HG02870 (cell line): ENCODE data around the gene TRIM66.
"Not testable (repeated sequence)": the region's sequence is repeated elsewhere in the genome, so short reads cannot be mapped to it uniquely, and the experiment has no call there.

Experiments used
- ATAC-seq: cut with Tn5 transposase; IDR thresholded peaks from one replicate; pipeline ENCODE4 v1.9.1; 2021; ENCODE audit warnings: mild to moderate bottlenecking, moderate library complexity; ENCODE audit not compliant: unreplicated experiment

Gene TRIM66

GRCh38 chr11:8692417-8692816 is 10.0 kb upstream of the TRIM66 start:
- ATAC-seq: no peak

GRCh38 chr11:8691601-8692000 is 9.1 kb upstream of the TRIM66 start:
- no peak for ATAC-seq

- ATAC-seq: no peak
These were observed 8.2 kb upstream of the TRIM66 start for GRCh38 chr11:8690374-8691342.

GRCh38 chr11:8689726-8690255 is 7.3 kb upstream of the TRIM66 start:
- no peak for ATAC-seq

- ATAC-seq: peak; percentile 94
These were observed 6.2 kb upstream of the TRIM66 start for GRCh38 chr11:8688414-8689362.

- ATAC-seq: no peak
These were observed 3.9 kb upstream of the TRIM66 start for GRCh38 chr11:8686325-8686724.

GRCh38 chr11:8685820-8686219 is 3.4 kb upstream of the TRIM66 start:
- no peak for ATAC-seq

GRCh38 chr11:8685306-8685705 is 2.8 kb upstream of the TRIM66 start:
- no peak for ATAC-seq

- ATAC-seq: no peak
These were observed 2.3 kb upstream of the TRIM66 start for GRCh38 chr11:8684600-8685290.

- ATAC-seq: no peak
These were observed 796 bp upstream of the TRIM66 start for GRCh38 chr11:8683115-8683807.

GRCh38 chr11:8681837-8682302 is 595 bp downstream of the TRIM66 start:
- no peak for ATAC-seq

GRCh38 chr11:8679006-8679405 is 3.5 kb downstream of the TRIM66 start:
- ATAC-seq: no peak

- no peak for ATAC-seq
These were observed 6.0 kb downstream of the TRIM66 start for GRCh38 chr11:8676458-8676857.

GRCh38 chr11:8674859-8675258 is 7.6 kb downstream of the TRIM66 start:
- no peak for ATAC-seq

- ATAC-seq: no peak
These were observed 10.1 kb downstream of the TRIM66 start for GRCh38 chr11:8672346-8672745.

GRCh38 chr11:8671651-8672062 is 10.8 kb downstream of the TRIM66 start:
- no peak for ATAC-seq

- ATAC-seq: no peak
These were observed 11.3 kb downstream of the TRIM66 start for GRCh38 chr11:8671193-8671612.

- not testable (repeated sequence) for ATAC-seq
These were observed 12.4 kb downstream of the TRIM66 start for GRCh38 chr11:8670081-8670480.

- ATAC-seq: no peak
These were observed 17.2 kb downstream of the TRIM66 start for GRCh38 chr11:8665222-8665621.
